ENCODE results near the gene C1QL1. TPM values are rescaled to one million over a fixed set of nuclear protein-coding genes. Genes with fewer than 3 reads are reported as not detected.

Gene C1QL1
- total RNA-seq, 1 experiment from 2014 or later, result 1.3 TPM

GRCh38 chr17:44990994-44991393 is 22.9 kb upstream of the C1QL1 start:
- peaks cover 8% of the 10 kb centered on the region; the same call in 1 of the 2 replicates for H3K4me1 ChIP-seq (replicated peaks; ENCODE audit: insufficient read depth)
- H3K79me2 ChIP-seq (ENCODE audit: low read depth), result no peaks in the 10 kb centered on the region
- no peak overlapping the region for H3K4me3 ChIP-seq
- intact Hi-C loops (cut with micrococcal nuclease; ENCODE audit: unreplicated experiment), result no loop called here
- no TSS peak for BruUV-seq (replicated peaks)
- H4K20me1 ChIP-seq (ENCODE audit: insufficient read depth), result no peaks in the 10 kb centered on the region
- no peaks in the 10 kb centered on the region for H3K9me2 ChIP-seq (ENCODE audit: insufficient read depth)
- TF ChIP-seq CTCF (conservative IDR thresholded peaks at IDR 0.05) (no peak), EZH2 (IDR thresholded peaks at IDR 0.05; ENCODE audit: low read depth) (no peak)
- peak in 1 of 2 experiments; percentile 37 for DNase-seq
- H3K4me2 ChIP-seq, result no peak overlapping the region
- no peaks in the 10 kb centered on the region for H3K36me3 ChIP-seq (ENCODE audit: low read depth)
- POLR2A ChIA-PET (ENCODE audit: unreplicated experiment), result interaction anchor here (0.6 to 0.7 kb wide), 2 partner anchors 97 to 1045 kb away, joined by 3 to 10 read pairs; no protein-coding TSS in a partner anchor
- CTCF ChIA-PET, result no interaction called here
- no peaks in the 10 kb centered on the region for H3K9me3 ChIP-seq (ENCODE audit: insufficient read depth, low read depth)
- H2AFZ ChIP-seq, result no peak overlapping the region
- no peaks in the 10 kb centered on the region for H3F3A ChIP-seq (ENCODE audit: insufficient read depth, low read depth)
- no peak overlapping the region for H3K27ac ChIP-seq
- peaks cover 10% of the 10 kb centered on the region; the same call in 1 of the 2 replicates for H3K27me3 ChIP-seq (ENCODE audit: insufficient read depth, low read depth)

DNA sequence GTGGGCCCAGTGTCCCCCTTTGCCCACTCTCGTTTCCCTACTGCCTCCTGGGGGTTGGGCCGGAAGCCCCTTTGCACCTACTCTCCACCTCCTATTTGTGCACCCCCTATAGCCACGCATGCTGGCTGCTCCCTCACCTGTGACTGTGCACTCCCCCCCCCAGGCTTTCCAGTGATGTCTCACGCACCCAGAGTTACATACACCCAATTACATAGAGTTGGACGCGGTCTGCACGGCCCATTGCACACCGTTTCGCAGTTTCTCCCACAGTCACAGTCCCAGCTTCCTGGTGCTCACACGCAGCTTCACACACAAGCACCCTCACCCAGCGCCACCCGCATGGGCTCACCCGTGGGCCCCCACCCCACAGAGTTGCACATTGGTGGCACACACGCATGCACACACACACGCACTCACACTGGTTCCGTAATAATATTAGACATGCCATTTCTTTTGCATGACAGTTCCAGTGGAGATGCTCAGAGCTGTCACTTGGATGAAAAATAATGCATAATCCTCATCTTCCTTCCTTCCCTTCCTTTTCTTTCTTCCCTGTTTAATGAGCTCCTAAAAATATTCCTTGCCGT is 21.5 kb upstream of the C1QL1 start:
- intact Hi-C loops (cut with micrococcal nuclease; ENCODE audit: unreplicated experiment), result no loop called here
- peaks cover 8% of the 10 kb centered on the region; the same call in 1 of the 2 replicates for H3K4me1 ChIP-seq (replicated peaks; ENCODE audit: insufficient read depth)
- BruUV-seq (replicated peaks), result no TSS peak
- no peaks in the 10 kb centered on the region for H3K9me2 ChIP-seq (ENCODE audit: insufficient read depth)
- no peak overlapping the region for H3K4me2 ChIP-seq
- H3K36me3 ChIP-seq (ENCODE audit: low read depth), result no peaks in the 10 kb centered on the region
- H3F3A ChIP-seq (ENCODE audit: insufficient read depth, low read depth), result no peaks in the 10 kb centered on the region
- H4K20me1 ChIP-seq (ENCODE audit: insufficient read depth), result no peaks in the 10 kb centered on the region
- no peak overlapping the region for H3K4me3 ChIP-seq
- ChIA-PET POLR2A (ENCODE audit: unreplicated experiment) (no interaction called here), CTCF (no interaction called here)
- no peaks in the 10 kb centered on the region for H3K9me3 ChIP-seq (ENCODE audit: insufficient read depth, low read depth)
- H3K27ac ChIP-seq, result no peak overlapping the region
- no peak for TF ChIP-seq EZH2 (IDR thresholded peaks at IDR 0.05; ENCODE audit: low read depth)
- no peaks in the 10 kb centered on the region for H3K79me2 ChIP-seq (ENCODE audit: low read depth)
- no peak for DNase-seq
- H2AFZ ChIP-seq, result no peak overlapping the region
- peaks cover 4% of the 10 kb centered on the region for H3K27me3 ChIP-seq (ENCODE audit: insufficient read depth, low read depth)

DNA sequence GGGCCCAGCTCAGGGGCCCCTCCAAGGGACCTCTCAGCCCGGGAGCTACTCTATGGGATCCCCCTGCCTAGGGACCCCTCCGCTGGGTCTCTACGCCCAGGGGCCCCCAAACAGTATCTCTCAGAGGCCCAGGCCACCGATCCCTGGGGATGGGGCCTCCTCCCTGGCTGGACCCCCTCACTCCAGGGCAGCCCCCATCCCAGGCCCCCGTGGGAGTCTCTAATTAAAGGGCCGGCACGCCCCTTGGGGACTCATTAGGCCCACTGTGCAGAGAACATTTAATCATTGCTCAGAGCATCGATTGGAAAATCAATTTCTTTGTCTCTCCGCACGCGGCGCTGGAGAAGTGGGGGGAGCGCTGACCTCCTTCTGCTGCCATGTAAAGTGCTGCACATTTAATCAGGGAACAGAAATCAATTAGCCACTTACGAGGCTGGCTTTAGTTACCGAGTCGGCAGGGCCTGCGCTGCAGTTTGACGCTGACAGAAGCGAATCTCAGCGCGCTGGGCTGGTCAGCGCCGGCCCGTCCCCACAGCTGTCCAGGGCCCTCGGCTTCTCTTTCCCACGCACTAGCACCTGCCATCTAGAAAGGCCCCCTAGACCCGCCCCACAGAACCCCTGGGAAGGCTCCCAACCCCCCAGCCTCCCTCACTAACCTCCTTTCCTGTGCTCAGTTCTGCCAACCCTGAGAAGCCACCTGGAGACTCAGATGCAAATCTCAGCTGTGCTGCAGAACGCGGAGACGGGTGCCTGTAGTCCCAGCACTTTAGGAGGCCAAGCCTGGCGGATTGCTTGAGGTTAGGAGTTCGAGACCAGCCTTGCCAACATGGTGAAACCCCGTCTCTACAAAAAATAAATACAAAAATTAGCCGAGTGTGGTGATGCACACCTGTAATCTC is 20.2 kb upstream of the C1QL1 start:
- Histone ChIP-seq H3K27me3 (ENCODE audit: insufficient read depth, low read depth) (peaks cover 3% of the 10 kb centered on the region; the same call in 1 of the 2 replicates), H3K4me2 (no peak overlapping the region), H3K9me3 (ENCODE audit: insufficient read depth, low read depth) (no peaks in the 10 kb centered on the region), H3K4me1 (replicated peaks; ENCODE audit: insufficient read depth) (peaks cover 8% of the 10 kb centered on the region; the same call in 1 of the 2 replicates), H3F3A (ENCODE audit: insufficient read depth, low read depth) (no peaks in the 10 kb centered on the region), H3K79me2 (ENCODE audit: low read depth) (no peaks in the 10 kb centered on the region), H3K36me3 (ENCODE audit: low read depth) (no peaks in the 10 kb centered on the region), H3K27ac (no peak overlapping the region), H3K9me2 (ENCODE audit: insufficient read depth) (no peaks in the 10 kb centered on the region), H4K20me1 (ENCODE audit: insufficient read depth) (no peaks in the 10 kb centered on the region), H3K4me3 (no peak overlapping the region), H2AFZ (no peak overlapping the region)
- intact Hi-C loops (cut with micrococcal nuclease; ENCODE audit: unreplicated experiment), result no loop called here
- POLR2A ChIA-PET (ENCODE audit: unreplicated experiment), result no interaction called here
- BruUV-seq (replicated peaks), result no TSS peak
- no peak for TF ChIP-seq EZH2 (IDR thresholded peaks at IDR 0.05; ENCODE audit: low read depth)
- no peak for TF ChIP-seq CTCF (conservative IDR thresholded peaks at IDR 0.05)
- CTCF ChIA-PET, result no interaction called here
- no peak for DNase-seq

All from PC-9 (cell line).